Osteoblast (primary cell): ENCODE measurements around the gene SLC24A1. TPM values are rescaled to one million over a fixed set of nuclear protein-coding genes. Genes with fewer than 3 reads are reported as not detected.

ENCODE experiments used
- DNase-seq: peaks from one replicate; pipeline ENCODE4 v3.0.0; 2011; ENCODE audit warnings: low spot score, mixed read lengths; ENCODE audit not compliant: insufficient read length; ENCODE audit errors: missing footprints
- H2AFZ ChIP-seq: 2 replicates; pipeline ENCODE4 v1.6.0; 2011; ENCODE audit warnings: mild to moderate bottlenecking, low read length
- H3K27ac ChIP-seq: 2 replicates; pipeline ENCODE4 v1.5.1; 2011; ENCODE audit warnings: mild to moderate bottlenecking, low read depth, low read length, moderate library complexity
- H3K27me3 ChIP-seq: 2 replicates; pipeline ENCODE4 v1.6.0; 2012; ENCODE audit warnings: mild to moderate bottlenecking, control low read depth, inconsistent platforms, low read length, moderate library complexity; ENCODE audit not compliant: insufficient read depth
- H3K36me3 ChIP-seq: 2 replicates; pipeline ENCODE4 v1.5.1; 2011; ENCODE audit warnings: mild to moderate bottlenecking, low read length, control low read depth, moderate library complexity; ENCODE audit not compliant: insufficient read depth
- H3K4me1 ChIP-seq: 2 replicates; pipeline ENCODE4 v1.5.1; 2011; ENCODE audit warnings: mild to moderate bottlenecking, low read length, control low read depth, moderate library complexity; ENCODE audit not compliant: insufficient read depth
- H3K4me2 ChIP-seq: 2 replicates; pipeline ENCODE4 v1.6.0; 2011; ENCODE audit warnings: mild to moderate bottlenecking, low read length; ENCODE audit not compliant: insufficient read depth
- H3K4me3 ChIP-seq: fragments of 200-600 bp; sonication (generic); 3 replicates; pipeline ENCODE4 v1.5.1; 2012; ENCODE audit warnings: mild to moderate bottlenecking, low read length, inconsistent platforms; ENCODE audit not compliant: insufficient read depth
- H3K79me2 ChIP-seq: 2 replicates; pipeline ENCODE4 v1.6.0; 2012; ENCODE audit warnings: mild to moderate bottlenecking, low read length, control low read depth, inconsistent platforms; ENCODE audit not compliant: insufficient read depth
- H3K9me3 ChIP-seq: 2 replicates; pipeline ENCODE4 v1.5.1; 2011; ENCODE audit warnings: low read depth, low read length, control low read depth
- H4K20me1 ChIP-seq: 2 replicates; pipeline ENCODE4 v1.6.0; 2012; ENCODE audit warnings: mild to moderate bottlenecking, low read length, control low read depth; ENCODE audit not compliant: insufficient read depth
- CTCF ChIP-seq: IDR thresholded peaks from 2 replicates; pipeline ENCODE4 v1.5.1; 2011; ENCODE audit warnings: mild to moderate bottlenecking, low read depth, low read length, moderate library complexity; ENCODE audit errors: extremely low read depth
- total RNA-seq: library from RNA; depleted of rRNA; stranded (reverse); fragments of >200 nt; gene quantifications from 2 replicates; pipeline ENCODE4 v1.2.3, GENCODE V29; 2012

The SLC24A1 gene
- total RNA-seq, 1 donor, result 10.1 TPM

GRCh38 chr15:65584241-65584640 lies 37.5 kb upstream of the SLC24A1 start:
- Histone ChIP-seq H3K27ac (no peak overlapping the region), H3K79me2 (no peaks in the 10 kb centered on the region), H2AFZ (no peak overlapping the region), H3K27me3 (no peaks in the 10 kb centered on the region), H3K4me3 (no peak overlapping the region), H3K4me1 (peaks cover 9% of the 10 kb centered on the region), H3K4me2 (no peak overlapping the region), H3K9me3 (no peaks in the 10 kb centered on the region), H3K36me3 (peaks cover 65% of the 10 kb centered on the region), H4K20me1 (no peaks in the 10 kb centered on the region)
- no peak for DNase-seq
- TF ChIP-seq CTCF, result no peak

- Histone ChIP-seq H3K27ac (no peak overlapping the region), H3K79me2 (no peaks in the 10 kb centered on the region), H3K4me3 (no peak overlapping the region), H2AFZ (no peak overlapping the region), H3K4me1 (no peaks in the 10 kb centered on the region), H4K20me1 (no peaks in the 10 kb centered on the region), H3K36me3 (peaks cover 67% of the 10 kb centered on the region), H3K27me3 (no peaks in the 10 kb centered on the region), H3K9me3 (no peaks in the 10 kb centered on the region), H3K4me2 (no peak overlapping the region)
- TF ChIP-seq CTCF, result no peak
- no peak for DNase-seq
Observed at GRCh38 chr15:65587094-65587493, 34.6 kb upstream of the SLC24A1 start.

- H2AFZ ChIP-seq, result no peak overlapping the region
- H4K20me1 ChIP-seq, result no peaks in the 10 kb centered on the region
- H3K79me2 ChIP-seq, result no peaks in the 10 kb centered on the region
- TF ChIP-seq CTCF, result peak; percentile 30
- no peak overlapping the region for H3K4me3 ChIP-seq
- peaks cover 65% of the 10 kb centered on the region for H3K36me3 ChIP-seq
- H3K27me3 ChIP-seq, result no peaks in the 10 kb centered on the region
- DNase-seq, result peak; percentile 18
- no peaks in the 10 kb centered on the region for H3K4me1 ChIP-seq
- H3K27ac ChIP-seq, result no peak overlapping the region
- H3K9me3 ChIP-seq, result no peaks in the 10 kb centered on the region
- no peak overlapping the region for H3K4me2 ChIP-seq
Observed at GRCh38 chr15:65595960-65596359, 25.8 kb upstream of the SLC24A1 start.

GRCh38 chr15:65598468-65598867 lies 23.3 kb upstream of the SLC24A1 start:
- H3K79me2 ChIP-seq, result no peaks in the 10 kb centered on the region
- no peak for DNase-seq
- H3K27ac ChIP-seq, result no peak overlapping the region
- no peaks in the 10 kb centered on the region for H4K20me1 ChIP-seq
- H3K4me1 ChIP-seq, result no peaks in the 10 kb centered on the region
- no peak overlapping the region for H2AFZ ChIP-seq
- no peak for TF ChIP-seq CTCF
- H3K9me3 ChIP-seq, result no peaks in the 10 kb centered on the region
- H3K27me3 ChIP-seq, result no peaks in the 10 kb centered on the region
- H3K4me3 ChIP-seq, result no peak overlapping the region
- H3K4me2 ChIP-seq, result no peak overlapping the region
- H3K36me3 ChIP-seq, result peaks cover 58% of the 10 kb centered on the region
